ENCODE measurements around the gene C1orf167.
"Not testable (repeated sequence)": the region's sequence is repeated elsewhere in the genome, so short reads cannot be mapped to it uniquely, and the experiment has no call there.

Gene C1orf167

GRCh38 chr1:11797525-11798216 is 35.7 kb downstream of the C1orf167 start:
- in situ Hi-C loops (cut with MboI; ENCODE audit: low sequenced_read_pairs): no loop called here

GRCh38 chr1:11799099-11799498 is 37.1 kb downstream of the C1orf167 start:
- in situ Hi-C loops (cut with MboI; ENCODE audit: low sequenced_read_pairs): no loop called here

GRCh38 chr1:11799896-11800295 is 37.9 kb downstream of the C1orf167 start:
- in situ Hi-C loops (cut with MboI; ENCODE audit: low sequenced_read_pairs): no loop called here

- in situ Hi-C loops (cut with MboI; ENCODE audit: low sequenced_read_pairs): no loop called here
Measured at GRCh38 chr1:11800391-11800755, 38.4 kb downstream of the C1orf167 start.

- in situ Hi-C loops (cut with MboI; ENCODE audit: low sequenced_read_pairs): no loop called here
Measured at GRCh38 chr1:11800756-11801433, 38.9 kb downstream of the C1orf167 start.

GRCh38 chr1:11802616-11802972 is 40.6 kb downstream of the C1orf167 start:
- in situ Hi-C loops (cut with MboI; ENCODE audit: low sequenced_read_pairs): no loop called here

GRCh38 chr1:11802973-11803885 is 41.2 kb downstream of the C1orf167 start:
- in situ Hi-C loops (cut with MboI; ENCODE audit: low sequenced_read_pairs): no loop called here

- in situ Hi-C loops (cut with MboI; ENCODE audit: low sequenced_read_pairs): not testable (repeated sequence)
Measured at GRCh38 chr1:11803924-11804665, 42.1 kb downstream of the C1orf167 start.

- in situ Hi-C loops (cut with MboI; ENCODE audit: low sequenced_read_pairs): no loop called here
Measured at GRCh38 chr1:11804666-11805421, 42.9 kb downstream of the C1orf167 start.

- in situ Hi-C loops (cut with MboI; ENCODE audit: low sequenced_read_pairs): no loop called here
Measured at GRCh38 chr1:11805422-11806306, 43.7 kb downstream of the C1orf167 start, which contains the start of the genes CLCN6 and MTHFR. Gene CLCN6, plus strand, starts transcription at chr1:11806191. Its CDS starts 72 bp downstream, at chr1:11806263. Gene MTHFR, minus strand, starts transcription at chr1:11805964. Its CDS starts 2,848 bp downstream, at chr1:11803116.

GRCh38 chr1:11806307-11806936 is 44.4 kb downstream of the C1orf167 start:
- in situ Hi-C loops (cut with MboI; ENCODE audit: low sequenced_read_pairs): no loop called here

GRCh38 chr1:11807133-11807532 is 45.1 kb downstream of the C1orf167 start:
- in situ Hi-C loops (cut with MboI; ENCODE audit: low sequenced_read_pairs): no loop called here

GRCh38 chr1:11813021-11813420 is 51.0 kb downstream of the C1orf167 start:
- in situ Hi-C loops (cut with MboI; ENCODE audit: low sequenced_read_pairs): no loop called here

- in situ Hi-C loops (cut with MboI; ENCODE audit: low sequenced_read_pairs): no loop called here
Measured at GRCh38 chr1:11817192-11817591, 55.2 kb downstream of the C1orf167 start.

- in situ Hi-C loops (cut with MboI; ENCODE audit: low sequenced_read_pairs): no loop called here
Measured at GRCh38 chr1:11822091-11822490, 60.1 kb downstream of the C1orf167 start.

GRCh38 chr1:11823366-11824137 is 61.6 kb downstream of the C1orf167 start:
- in situ Hi-C loops (cut with MboI; ENCODE audit: low sequenced_read_pairs): no loop called here

GRCh38 chr1:11825131-11825530 is 63.1 kb downstream of the C1orf167 start:
- in situ Hi-C loops (cut with MboI; ENCODE audit: low sequenced_read_pairs): no loop called here

GRCh38 chr1:11826946-11827345 is 65.0 kb downstream of the C1orf167 start:
- in situ Hi-C loops (cut with MboI; ENCODE audit: low sequenced_read_pairs): no loop called here
